Panc1 (cell line): ENCODE data around the gene DACH1. TPM values are rescaled to one million over a fixed set of nuclear protein-coding genes. Genes with fewer than 3 reads are reported as not detected.

Source experiments
- ATAC-seq: fragments of 200-7000 bp; cut with Tn5 transposase; 2 replicates; pipeline ENCODE4 v1.9.1; 2020; ENCODE audit warnings: mild to moderate bottlenecking, moderate library complexity
- BruUV-seq: library from RNA; stranded (reverse); fragments of 400-500 nt; replicated peaks from 2 replicates; lab custom pipeline; 2021; lab: Mats Ljungman, UMichigan
- CTCF ChIA-PET: fragments of 300-600 bp; sonication (Branson Sonifier 250); formaldehyde crosslinking; loops from one replicate; lab custom pipeline; 2022; ENCODE audit warnings: antibody characterized with exemption; lab: Charles Lee
- POLR2A ChIA-PET: fragments of 300-600 bp; sonication (Branson Sonifier 250); formaldehyde crosslinking; loops from one replicate; lab custom pipeline; 2022; ENCODE audit warnings: antibody characterized with exemption; lab: Charles Lee
- DNase-seq: peaks from one replicate; pipeline ENCODE4 v3.0.0-alpha.2; 2010; ENCODE audit warnings: low read depth, low spot score
- H3K27ac ChIP-seq: 2 replicates; pipeline ENCODE4 v1.5.1; 2011; ENCODE audit warnings: mild to moderate bottlenecking, low read length, inconsistent platforms
- H3K27me3 ChIP-seq: fragments of 200-500 bp; sonication (Bioruptor generic); 2 replicates; pipeline ENCODE4 v1.6.0; 2014; ENCODE audit warnings: low read length, inconsistent platforms; ENCODE audit not compliant: control insufficient read depth, insufficient read depth
- H3K36me3 ChIP-seq: fragments of 200-500 bp; sonication (Bioruptor generic); 2 replicates; pipeline ENCODE4 v1.5.1; 2014; ENCODE audit warnings: inconsistent platforms, mild to moderate bottlenecking, low read length, moderate library complexity; ENCODE audit not compliant: control insufficient read depth, insufficient read depth
- H3K4me1 ChIP-seq: 2 replicates; pipeline ENCODE4 v1.5.1; 2011; ENCODE audit warnings: inconsistent platforms, mild to moderate bottlenecking, low read length, moderate library complexity; ENCODE audit not compliant: control insufficient read depth, insufficient read depth
- H3K4me3 ChIP-seq, 2 experiments: 2 replicates each; pipeline ENCODE4 v1.5.1; 2011 to 2012; ENCODE audit warnings: low read depth in 2 of 2, low read length in 2 of 2, mild to moderate bottlenecking in 2 of 2, inconsistent platforms in 1 of 2, moderate library complexity in 1 of 2
- H3K9me3 ChIP-seq: fragments of 200-500 bp; sonication (Bioruptor generic); 2 replicates; pipeline ENCODE4 v1.5.1; 2014; ENCODE audit warnings: low read depth, mild to moderate bottlenecking, inconsistent platforms, low read length, moderate library complexity; ENCODE audit not compliant: control insufficient read depth, insufficient read depth
- POLR2AphosphoS5 ChIP-seq: IDR thresholded peaks from 2 replicates; pipeline ENCODE4 v1.6.1; 2012; ENCODE audit warnings: mild to moderate bottlenecking, low read depth, low read length, moderate library complexity
- REST ChIP-seq, 2 experiments: IDR thresholded peaks; 2 replicates each; pipeline ENCODE4 v1.6.1; 2011 to 2012; ENCODE audit warnings: low read depth in 2 of 2, control low read depth in 1 of 2, low read length in 1 of 2, mild to moderate bottlenecking in 1 of 2, moderate library complexity in 1 of 2; ENCODE audit not compliant: insufficient read depth in 1 of 2
- SIN3A ChIP-seq: IDR thresholded peaks from 2 replicates; pipeline ENCODE4 v1.6.1; 2012; ENCODE audit warnings: low read depth, mild to moderate bottlenecking, low read length, moderate library complexity, borderline replicate concordance; ENCODE audit not compliant: insufficient read depth
- TCF7L2 ChIP-seq: IDR thresholded peaks from 2 replicates; pipeline ENCODE4 v1.6.1; 2011; ENCODE audit warnings: mild to moderate bottlenecking, low read depth, low read length, inconsistent platforms
- in situ Hi-C: cut with HindIII; loops from 2 replicates; pipeline ENCODE4 v1.10.0; 2016; ENCODE audit warnings: low sequenced_read_pairs, low pct_unique_long_range_greater_than_20kb
- intact Hi-C: fragments of 100-400 bp; cut with micrococcal nuclease; formaldehyde crosslinking; loops from one replicate; pipeline ENCODE4 v1.10.0; 2022; ENCODE audit not compliant: unreplicated experiment
- total RNA-seq: library from RNA; stranded (reverse); gene quantifications from one replicate; pipeline ENCODE4 v1.2.1, GENCODE V29; 2021; ENCODE audit not compliant: unreplicated experiment
- TF ChIP-seq, protein P1 (sequence below): fragments of 450-650 bp; IDR thresholded peaks from 2 replicates; pipeline ENCODE4 v1.5.1; 2017; ENCODE audit warnings: mild to moderate bottlenecking

Gene DACH1
- total RNA-seq, 1 experiment from 2014 or later = 0.54 TPM

DNA sequence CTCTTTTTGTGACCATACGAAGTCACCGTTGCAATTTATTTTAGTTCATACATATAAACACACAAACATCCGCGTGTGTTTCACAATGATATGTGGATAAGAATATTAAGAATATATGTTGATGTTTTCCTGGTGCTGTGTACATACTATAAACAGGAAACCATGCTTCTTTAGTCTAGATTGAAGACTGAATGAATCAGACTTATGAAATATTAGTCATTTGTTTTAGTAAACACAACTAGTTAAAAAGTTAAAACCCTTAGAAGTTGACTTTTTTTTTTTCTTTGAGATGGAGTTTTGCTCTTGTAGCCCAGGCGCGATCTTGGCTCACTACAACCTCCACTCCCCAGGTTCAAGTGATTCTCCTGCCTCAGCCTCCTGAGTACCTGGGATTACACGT, 257.7 kb downstream of the DACH1 start:
- BruUV-seq = no TSS peak
- in situ Hi-C loops = no loop called here
- Histone ChIP-seq H3K4me3 (no peak overlapping the region), H3K27me3 (no peaks in the 10 kb centered on the region), H3K27ac (no peak overlapping the region), H3K4me1 (no peaks in the 10 kb centered on the region), H3K36me3 (no peaks in the 10 kb centered on the region), H3K9me3 (no peaks in the 10 kb centered on the region)
- DNase-seq = no peak
- intact Hi-C loops = no loop called here
- TF ChIP-seq, protein P1, sequence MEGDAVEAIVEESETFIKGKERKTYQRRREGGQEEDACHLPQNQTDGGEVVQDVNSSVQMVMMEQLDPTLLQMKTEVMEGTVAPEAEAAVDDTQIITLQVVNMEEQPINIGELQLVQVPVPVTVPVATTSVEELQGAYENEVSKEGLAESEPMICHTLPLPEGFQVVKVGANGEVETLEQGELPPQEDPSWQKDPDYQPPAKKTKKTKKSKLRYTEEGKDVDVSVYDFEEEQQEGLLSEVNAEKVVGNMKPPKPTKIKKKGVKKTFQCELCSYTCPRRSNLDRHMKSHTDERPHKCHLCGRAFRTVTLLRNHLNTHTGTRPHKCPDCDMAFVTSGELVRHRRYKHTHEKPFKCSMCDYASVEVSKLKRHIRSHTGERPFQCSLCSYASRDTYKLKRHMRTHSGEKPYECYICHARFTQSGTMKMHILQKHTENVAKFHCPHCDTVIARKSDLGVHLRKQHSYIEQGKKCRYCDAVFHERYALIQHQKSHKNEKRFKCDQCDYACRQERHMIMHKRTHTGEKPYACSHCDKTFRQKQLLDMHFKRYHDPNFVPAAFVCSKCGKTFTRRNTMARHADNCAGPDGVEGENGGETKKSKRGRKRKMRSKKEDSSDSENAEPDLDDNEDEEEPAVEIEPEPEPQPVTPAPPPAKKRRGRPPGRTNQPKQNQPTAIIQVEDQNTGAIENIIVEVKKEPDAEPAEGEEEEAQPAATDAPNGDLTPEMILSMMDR = no peak
- TF ChIP-seq REST (IDR thresholded peaks at IDR 0.05; ENCODE audit: insufficient read depth in 1 of 2, low read depth in 2 of 2, low read length in 1 of 2) (no peak), SIN3A (no peak), TCF7L2 (no peak), POLR2AphosphoS5 (no peak)
- POLR2A ChIA-PET = no interaction called here
- ATAC-seq = no peak
- CTCF ChIA-PET = no interaction called here

GRCh38 chr13:71607575-71607974, 259.4 kb downstream of the DACH1 start:
- Histone ChIP-seq H3K4me3 (no peak overlapping the region), H3K27me3 (no peaks in the 10 kb centered on the region), H3K9me3 (no peaks in the 10 kb centered on the region), H3K36me3 (no peaks in the 10 kb centered on the region), H3K4me1 (no peaks in the 10 kb centered on the region), H3K27ac (no peak overlapping the region)
- no TSS peak for BruUV-seq
- CTCF ChIA-PET = no interaction called here
- intact Hi-C loops (no loop called here), in situ Hi-C loops (no loop called here)
- POLR2A ChIA-PET = no interaction called here
- TF ChIP-seq TCF7L2 = no peak
- no peak for TF ChIP-seq REST (IDR thresholded peaks at IDR 0.05; ENCODE audit: insufficient read depth in 1 of 2, low read depth in 2 of 2, low read length in 1 of 2)
- DNase-seq (no peak), ATAC-seq (no peak)
